GM15510 (cell line): ENCODE data around the gene CADM1.

Experiments
- POLR2A ChIP-seq: IDR thresholded peaks from 3 replicates; pipeline ENCODE4 v1.6.1; 2011; ENCODE audit warnings: borderline replicate concordance; ENCODE audit not compliant: insufficient read length; ENCODE audit errors: extremely low read depth

Gene CADM1

DNA sequence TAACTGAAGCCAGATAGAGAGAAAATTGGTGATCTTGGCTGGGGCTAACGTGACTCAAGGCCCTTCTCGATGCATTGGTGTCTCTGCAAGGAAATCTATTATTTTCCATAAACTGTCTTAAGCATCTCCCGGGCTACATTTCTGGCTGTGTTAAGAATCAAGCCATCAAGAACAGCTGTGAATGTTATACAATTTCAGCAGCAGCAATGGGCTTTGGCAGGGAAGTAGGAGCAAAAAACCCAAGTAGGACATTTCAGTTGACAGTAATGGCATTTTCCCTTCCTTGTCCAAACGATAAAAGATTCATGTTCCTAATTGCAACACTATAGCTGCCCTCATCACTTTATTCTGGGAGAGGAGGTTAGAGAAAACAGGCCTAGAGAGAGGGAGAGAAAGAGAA lies 335.0 kb downstream of the CADM1 start:
- TF ChIP-seq POLR2A, result no peak

DNA sequence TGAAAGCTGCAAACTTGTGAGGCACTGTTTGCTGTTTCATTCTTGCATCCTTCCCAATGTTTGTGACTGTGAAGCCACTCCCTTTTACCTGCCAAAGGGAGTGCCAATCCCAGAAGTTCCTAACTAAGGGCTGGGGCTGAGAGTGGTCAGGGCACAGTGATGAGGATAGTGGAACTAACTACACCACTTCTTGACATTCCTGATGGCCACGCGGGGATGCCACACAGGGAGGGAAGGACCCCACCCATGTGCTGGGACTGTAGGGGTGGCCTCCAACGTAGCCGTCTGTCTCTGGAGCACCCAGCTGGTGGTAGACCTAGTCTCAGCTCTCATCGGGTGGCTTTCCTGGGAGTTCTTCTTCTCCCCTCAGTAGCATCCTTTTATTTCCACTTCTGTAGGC lies 335.5 kb downstream of the CADM1 start:
- no peak for TF ChIP-seq POLR2A

DNA sequence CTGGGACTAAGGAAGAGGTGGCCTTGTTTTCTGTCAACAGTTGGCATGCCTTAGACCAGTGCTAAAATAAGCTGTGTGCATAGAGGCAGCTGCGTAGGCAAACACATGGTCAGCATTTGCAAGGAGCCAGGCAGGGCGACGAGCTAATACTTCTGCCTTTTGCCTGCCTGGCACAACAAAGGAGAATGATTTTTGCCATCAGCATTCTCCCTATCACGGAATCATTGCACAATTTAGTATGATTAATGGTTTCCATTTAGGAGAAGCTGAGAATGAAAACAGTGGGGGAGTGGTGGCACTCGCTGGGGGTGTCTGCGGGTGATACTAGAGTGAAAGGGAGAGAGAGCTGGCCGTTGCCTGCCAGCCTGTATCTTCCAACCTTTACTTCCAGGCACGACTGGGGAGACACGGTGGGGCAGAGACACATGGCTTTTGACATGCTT lies 336.0 kb downstream of the CADM1 start:
- no peak for TF ChIP-seq POLR2A

DNA sequence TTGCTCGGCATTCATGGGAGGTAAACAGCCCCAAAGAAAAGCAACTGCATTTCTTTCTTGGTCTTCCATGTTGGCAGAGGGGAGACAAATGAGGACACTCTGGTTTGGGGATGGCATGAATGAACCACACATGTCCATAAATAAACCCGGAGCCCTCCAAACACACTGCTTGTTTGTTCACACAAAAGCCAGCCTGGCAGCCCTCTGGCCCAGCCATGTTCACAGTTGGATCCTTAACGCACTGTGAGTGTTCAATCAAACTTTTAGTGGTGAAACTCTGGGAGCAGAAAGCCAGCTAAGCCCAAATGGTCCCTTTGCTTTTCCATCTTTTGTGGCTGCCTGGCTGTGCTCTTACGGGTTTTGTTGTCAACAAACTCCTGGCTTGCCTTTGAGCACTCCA lies 336.8 kb downstream of the CADM1 start:
- no peak for TF ChIP-seq POLR2A

DNA sequence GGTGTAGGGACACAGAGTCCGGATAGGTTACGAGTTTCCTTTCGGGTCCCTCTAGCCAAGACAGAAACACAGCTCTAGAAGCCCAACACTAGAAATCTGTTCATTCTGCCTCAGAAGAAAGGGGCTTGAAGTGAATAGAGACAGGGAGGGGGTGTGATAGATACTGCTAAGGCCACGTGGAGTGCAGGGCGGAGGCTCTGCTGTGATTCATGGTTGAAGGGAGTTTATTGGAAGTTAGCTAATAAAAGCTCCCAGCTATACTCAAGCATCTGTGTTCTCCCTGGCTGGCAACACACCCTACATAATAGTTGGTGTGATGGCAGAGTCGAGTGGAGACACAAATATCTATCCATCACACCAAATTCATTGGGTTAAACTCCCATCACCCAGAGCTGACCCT lies 337.4 kb downstream of the CADM1 start:
- TF ChIP-seq POLR2A, result no peak

DNA sequence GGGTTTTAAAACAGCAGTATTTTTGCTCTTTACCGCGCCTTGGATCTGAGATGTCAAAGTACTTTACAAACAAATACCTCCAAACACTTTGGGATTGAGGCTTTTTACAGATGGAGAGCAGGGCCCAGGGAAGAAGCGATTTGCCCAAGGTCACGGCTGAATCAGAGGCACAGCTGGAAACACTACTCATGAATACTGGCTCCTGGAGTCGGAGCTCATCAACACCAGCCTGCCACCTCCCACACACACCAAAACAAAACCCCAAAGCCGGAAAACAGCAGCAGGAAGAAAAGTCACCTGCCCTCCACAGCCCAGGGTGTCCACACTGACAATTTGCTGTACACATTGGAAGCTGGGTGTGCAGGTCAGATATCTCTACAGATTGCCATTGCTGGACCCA lies 339.4 kb downstream of the CADM1 start:
- no peak for TF ChIP-seq POLR2A

DNA sequence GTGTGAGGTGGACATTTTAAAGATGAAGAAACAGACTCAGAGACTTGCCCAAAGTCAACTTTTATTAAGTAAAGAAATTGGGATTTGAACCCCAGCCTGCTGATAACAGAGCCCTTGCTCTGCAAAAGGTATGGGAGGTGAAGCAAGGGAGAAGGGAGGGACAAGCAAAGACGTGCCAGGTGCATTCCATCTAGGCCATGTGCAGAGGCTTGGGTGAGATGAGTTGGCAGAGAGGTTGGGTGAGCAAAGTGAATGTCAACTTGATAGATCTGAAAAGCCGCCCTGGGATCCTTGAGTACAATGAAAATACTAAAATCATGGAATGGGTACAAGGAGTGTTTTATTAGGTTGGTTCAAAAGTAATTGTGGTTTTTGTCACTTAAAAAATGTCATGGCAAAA lies 341.3 kb downstream of the CADM1 start:
- no peak for TF ChIP-seq POLR2A

DNA sequence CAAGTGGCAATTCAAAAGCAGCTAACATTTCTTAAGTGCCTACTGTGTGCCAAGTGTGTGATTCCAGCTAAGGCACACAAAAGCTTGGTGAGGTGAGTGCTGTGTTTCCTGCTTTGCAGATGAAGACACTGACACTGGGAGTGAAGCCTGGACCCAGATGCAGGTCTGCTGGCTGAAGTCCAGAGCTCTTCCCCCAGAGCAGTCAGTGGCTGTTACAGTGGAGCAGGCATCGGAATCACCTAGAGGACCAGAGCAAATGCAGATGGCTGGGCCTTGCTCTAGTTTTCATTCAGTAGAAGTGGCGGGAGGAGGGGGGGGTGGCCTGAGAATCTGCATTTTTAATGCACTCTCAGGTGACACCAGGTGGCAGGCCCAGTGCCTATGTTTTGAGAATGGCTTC lies 342.3 kb downstream of the CADM1 start:
- no peak for TF ChIP-seq POLR2A

DNA sequence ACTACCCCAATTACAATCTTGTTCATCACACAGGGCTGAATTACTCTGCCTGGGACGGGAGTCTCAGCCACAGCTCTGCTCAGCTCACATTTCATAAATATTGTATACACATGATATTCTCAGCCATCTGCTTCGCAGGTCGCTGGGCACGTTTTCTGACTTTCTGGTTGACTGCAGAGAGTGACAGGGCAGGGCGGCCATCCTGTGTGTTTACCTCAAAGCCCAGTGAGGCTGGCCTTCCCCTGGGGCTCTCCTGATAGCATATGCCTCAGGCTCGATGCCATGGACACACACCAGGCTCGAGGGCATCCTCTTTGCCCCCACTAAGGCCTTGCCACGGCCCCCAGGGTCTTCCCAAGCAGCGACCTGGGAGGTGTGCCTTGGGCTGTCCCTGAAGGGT lies 345.0 kb downstream of the CADM1 start:
- no peak for TF ChIP-seq POLR2A

DNA sequence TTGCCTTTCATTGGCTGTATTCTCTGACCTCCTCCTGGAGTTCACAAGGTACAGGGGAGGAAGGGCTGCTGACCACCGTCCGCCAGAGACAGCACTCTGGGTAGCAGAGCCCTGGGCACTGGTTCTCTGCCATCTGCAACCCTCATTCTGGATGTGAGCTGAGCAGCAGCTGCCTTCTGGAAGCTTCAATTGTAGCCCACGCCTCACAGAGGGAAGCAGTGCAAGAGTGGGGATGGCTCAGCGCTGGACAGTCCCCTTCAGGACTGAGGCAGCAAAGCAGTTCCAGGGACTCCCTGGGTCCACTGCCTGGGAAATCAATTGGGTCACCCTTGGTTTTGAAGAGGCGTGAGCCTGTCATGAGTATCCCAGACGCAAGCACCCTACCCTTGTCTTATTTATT lies 346.2 kb downstream of the CADM1 start:
- TF ChIP-seq POLR2A, result no peak

DNA sequence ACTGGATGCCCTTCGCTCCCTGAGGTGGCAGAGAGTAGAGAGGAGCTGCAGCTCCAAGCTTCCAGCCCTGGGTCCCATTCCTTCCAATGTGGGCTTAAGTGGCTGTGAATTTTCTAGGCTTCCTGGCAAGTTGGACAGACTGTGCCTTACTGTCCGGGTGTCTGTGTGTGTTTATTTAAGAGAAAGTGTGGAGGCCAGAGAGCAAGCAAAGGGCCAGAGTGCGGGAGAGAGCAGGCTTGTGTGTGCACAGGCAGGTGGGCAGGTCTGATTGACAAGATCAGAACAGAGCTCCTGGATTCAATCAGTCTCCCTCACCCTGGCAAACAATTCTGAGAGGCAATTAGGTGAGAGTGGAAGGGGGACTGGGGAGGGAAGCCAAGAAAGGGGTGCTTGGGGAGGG lies 347.0 kb downstream of the CADM1 start:
- no peak for TF ChIP-seq POLR2A

DNA sequence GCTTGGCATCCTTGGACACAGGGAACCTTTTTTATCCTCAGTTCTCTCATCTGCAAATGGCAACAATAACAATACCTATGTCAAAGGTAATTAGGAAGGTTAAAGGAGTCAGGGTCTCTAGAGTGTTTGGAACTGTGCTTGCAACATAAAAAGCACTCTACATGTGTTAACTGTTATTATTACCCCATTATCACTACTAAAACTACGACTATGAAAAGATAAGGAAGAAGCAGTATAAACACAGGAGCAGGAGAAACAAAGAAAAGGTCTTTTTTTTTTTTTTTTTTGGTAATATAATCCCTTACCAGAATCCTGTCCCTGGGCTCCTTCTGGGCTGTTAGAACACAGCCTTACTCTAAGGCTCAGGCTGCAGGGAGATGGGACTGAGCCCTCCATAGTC lies 348.2 kb downstream of the CADM1 start:
- no peak for TF ChIP-seq POLR2A

DNA sequence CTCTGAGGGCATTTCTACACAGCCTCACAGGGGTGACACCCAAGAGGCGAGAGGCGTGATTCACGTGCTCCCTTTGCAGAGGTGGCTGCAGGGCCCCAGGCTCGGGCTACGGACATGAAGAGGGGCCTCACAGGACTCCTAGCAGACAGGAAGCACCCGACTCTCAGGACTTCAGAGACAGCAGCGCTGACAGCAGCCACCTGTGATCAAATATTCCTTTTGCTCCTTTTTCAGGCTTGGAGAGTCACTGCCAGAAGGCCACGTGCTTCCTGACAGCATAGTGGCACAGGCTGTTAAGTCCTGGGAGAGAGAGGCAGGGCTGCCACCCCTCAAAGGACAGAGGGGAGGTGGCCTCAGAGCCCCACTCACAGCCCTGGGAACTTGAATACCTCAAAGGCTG lies 348.9 kb downstream of the CADM1 start:
- no peak for TF ChIP-seq POLR2A

DNA sequence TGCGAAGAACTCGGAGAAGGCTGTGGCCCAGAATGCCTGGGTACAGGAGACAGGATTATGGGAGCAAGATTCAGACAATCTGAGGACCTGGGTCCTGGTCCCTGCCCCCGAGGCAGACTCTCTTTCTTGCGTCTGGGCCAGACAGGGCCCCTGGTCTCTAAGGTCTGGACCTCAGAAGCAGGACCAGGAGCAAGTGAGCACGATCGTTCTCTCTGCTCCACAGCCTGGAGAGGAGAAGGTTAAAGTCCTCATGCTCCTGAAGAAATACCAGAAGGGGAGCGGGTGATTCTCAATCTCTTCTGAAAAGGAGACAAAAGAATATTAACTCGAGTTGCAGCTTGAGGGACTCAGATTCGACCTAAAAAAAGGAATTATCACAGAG lies 349.9 kb downstream of the CADM1 start:
- TF ChIP-seq POLR2A, result no peak

DNA sequence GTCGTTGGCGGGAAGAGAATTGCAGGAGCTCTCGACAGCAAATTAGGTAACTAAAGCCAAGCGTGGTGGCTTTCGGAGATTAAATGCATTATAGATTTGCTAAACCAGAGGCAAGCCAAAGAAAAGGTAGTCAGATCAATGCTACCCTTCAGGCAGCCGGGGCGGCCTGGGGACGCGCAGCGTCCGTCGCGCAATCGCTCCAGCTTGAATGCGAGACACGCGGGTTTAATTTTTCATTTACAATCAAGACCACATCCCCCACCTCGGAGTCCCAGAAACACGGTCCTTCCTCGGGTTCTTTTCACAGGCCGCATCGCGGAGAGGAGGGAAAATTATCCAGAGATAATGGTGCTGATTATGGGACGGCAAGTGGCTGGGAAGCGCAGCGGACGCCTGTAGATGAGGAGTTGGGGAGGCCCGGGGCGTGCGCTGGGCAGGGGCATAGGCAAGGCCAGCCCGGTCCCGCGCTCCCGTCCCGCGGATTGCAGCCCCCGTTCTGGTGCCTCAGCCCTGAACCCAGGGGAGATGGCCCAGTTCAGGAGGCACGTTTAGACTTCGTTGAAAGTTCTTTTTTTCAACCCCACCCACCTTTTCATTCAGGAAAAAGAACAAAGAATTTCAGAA lies 350.4 kb downstream of the CADM1 start:
- TF ChIP-seq POLR2A, result no peak

DNA sequence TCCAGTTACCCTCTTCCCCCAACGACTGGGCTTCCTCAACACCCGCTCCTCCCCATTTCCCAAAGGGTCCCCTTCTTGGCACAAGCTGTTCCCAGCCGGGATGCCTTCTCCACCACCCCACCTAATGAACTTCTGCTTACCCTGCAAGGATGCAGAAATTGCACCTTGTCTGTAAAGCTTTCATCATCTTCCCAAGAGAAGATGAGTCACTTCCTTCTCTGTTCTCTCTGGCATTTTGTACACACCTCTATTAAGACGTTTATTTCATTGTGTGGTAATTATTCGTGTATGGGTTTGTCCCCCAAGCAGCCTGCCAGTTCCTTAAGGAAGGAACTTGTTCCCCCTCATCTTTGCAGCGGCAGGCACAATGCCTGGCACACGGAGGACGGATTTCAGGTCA lies 351.1 kb downstream of the CADM1 start:
- TF ChIP-seq POLR2A, result no peak

DNA sequence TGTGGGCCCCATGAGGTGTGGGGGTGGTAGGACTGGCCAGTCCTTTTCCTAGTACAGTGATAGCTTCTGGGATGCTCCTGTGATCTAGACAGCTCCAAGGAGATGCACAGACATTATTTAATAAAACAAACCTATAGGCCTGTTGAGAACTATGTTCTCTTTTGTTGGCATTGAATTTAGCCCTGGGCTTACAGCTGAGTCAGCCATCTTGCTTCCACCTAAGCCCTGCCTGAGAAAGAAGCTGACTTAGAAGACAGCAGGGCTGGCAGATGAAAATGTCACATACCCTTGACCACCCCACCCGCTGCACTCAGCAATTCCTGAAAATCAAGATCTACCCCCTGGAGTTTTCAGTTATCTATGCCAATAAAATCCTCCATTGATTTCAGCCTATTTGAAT lies 353.2 kb downstream of the CADM1 start:
- TF ChIP-seq POLR2A, result no peak
